HL-60/S4 treated with phorbol 12-myristate 13-acetate at 8.2 ng/mL for 4 days and 3 days (cell line): ENCODE measurements around the gene NPAS4.
"Not testable (repeated sequence)": the region's sequence is repeated elsewhere in the genome, so short reads cannot be mapped to it uniquely, and the experiment has no call there.

Experiments used
- in situ Hi-C: fragments of 300-500 bp; cut with MboI; formaldehyde crosslinking; loops from 2 replicates; pipeline ENCODE4 v1.15.0; 2022; ENCODE audit warnings: low sequenced_read_pairs

NPAS4 gene

GRCh38 chr11:66447012-66447411 lies 26.2 kb downstream of the NPAS4 start:
- in situ Hi-C loops: no loop called here

DNA sequence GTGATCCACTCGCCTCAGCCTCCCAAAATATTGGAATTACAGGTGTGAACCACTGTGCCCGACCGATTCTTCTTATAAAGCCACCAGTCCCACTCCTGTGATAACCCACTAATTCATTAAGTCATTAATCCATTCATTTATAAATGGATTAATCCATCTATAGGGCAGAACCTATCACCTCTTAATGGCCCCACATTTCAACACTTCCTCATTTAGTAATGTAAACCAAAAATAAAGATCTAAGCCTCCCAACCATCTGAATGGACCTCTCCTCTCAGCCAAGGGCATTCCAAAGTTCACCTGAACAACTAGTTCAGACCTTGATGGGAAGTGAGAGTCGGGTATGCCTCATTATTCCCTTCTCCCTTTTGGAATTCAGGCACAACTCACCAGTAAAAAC lies 27.7 kb downstream of the NPAS4 start:
- in situ Hi-C loops: no loop called here

GRCh38 chr11:66450560-66450959 lies 29.7 kb downstream of the NPAS4 start:
- in situ Hi-C loops: no loop called here

DNA sequence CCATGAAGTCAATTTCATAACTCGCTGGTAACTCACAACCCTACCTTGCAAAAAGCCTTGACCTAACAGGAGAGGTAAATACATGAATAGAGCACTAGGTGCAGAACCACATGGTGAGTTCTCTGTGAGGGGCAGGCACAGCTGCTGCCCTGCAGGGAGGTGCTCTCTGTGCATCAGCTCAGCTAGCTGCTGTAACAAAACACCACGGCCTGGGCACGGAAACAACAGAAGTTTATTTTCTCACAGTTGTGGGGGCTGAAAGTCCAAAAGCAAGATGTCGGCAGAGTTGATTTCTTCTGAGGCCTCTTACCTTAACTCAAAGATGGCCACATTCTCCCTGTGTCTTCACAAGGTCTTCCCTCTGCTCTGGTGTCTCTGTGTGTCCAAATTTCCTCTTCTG lies 30.8 kb downstream of the NPAS4 start:
- in situ Hi-C loops: no loop called here

- in situ Hi-C loops: no loop called here
These were observed 33.4 kb downstream of the NPAS4 start for GRCh38 chr11:66454247-66454646.

DNA sequence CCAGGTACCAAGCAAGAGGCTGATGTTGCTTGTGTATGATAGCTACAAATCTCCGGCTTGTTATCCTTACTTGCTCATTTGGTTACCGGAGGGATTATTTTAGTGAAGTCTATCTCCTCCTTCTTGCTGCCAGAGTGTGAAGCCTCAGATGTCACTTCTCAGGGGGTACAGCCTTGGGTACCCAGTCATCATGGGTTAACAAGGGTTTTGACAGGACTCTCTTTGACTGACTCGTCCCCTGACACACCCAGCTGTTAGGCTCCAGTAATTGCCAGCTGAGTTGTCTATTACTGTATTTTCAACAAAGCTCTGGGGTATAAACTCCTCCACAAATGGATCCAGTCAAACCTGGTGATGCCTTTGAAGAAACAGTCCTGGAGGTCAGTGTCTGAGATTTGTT lies 34.0 kb downstream of the NPAS4 start:
- in situ Hi-C loops: no loop called here

- in situ Hi-C loops: no loop called here
These were observed 37.0 kb downstream of the NPAS4 start for GRCh38 chr11:66457826-66458225.

DNA sequence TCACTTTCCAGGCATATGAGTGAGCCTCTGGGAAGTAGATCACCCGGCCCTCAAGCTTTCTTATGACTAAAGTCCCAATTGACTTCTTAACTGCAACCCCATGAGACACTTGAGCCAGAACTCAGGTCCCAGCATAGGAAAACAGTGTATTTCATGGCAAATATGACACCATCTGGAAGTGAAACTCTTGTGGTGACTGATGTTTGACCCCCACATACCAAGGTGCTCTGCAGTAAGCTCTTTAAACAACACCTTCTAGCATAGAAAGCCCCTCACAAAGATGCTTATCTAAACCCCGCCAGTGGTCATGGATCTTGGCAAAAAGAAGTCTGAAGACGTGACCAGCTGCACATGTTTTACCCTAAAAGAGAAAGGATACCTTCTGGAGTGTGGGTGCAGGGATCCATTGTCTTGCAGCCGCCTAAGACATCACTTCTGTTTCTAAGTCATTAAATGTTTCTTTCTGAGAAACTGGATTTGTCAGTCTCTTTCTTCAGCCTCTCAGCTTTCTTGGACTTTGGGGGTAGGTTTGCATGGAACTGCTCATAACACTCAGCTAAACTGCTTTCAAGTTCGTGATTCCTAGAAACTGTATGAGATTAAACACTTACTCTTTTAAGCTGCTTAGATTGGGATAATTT lies 38.4 kb downstream of the NPAS4 start:
- in situ Hi-C loops: no loop called here

GRCh38 chr11:66462010-66462409 lies 41.2 kb downstream of the NPAS4 start:
- in situ Hi-C loops: no loop called here

DNA sequence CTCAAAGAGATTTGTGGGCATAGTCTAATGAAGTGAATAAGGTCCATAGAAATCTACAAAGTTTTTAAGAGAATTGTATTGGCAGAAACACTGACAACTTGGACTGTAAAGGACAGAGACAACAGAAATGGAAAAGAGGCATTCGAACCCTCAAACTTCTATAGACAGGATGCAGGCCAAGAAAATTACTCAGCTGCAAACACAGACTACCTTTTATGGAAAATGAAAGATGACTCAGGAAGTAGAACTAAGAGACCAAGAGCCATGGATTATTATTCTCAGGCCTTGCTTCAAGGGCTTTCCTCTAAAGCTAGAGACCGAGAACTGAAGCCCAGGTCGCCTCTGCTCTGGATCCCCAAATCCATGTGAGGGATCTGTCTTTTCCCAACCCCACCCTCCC lies 42.1 kb downstream of the NPAS4 start:
- in situ Hi-C loops: no loop called here

DNA sequence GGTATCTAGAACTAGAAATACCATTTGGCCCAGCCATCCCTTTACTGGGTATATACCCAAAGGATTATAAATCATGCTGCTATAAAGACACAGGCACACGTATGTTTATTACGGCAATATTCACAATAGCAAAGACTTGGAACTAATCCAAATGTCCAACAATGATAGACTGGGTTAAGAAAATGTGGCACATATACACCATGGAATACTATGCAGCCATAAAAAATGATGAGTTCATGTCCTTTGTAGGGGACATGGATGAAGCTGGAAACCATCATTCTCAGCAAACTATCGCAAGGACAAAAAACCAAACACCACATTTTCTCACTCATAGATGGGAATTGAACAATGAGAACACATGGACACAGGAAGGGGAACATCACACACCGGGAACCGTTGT lies 43.3 kb downstream of the NPAS4 start:
- in situ Hi-C loops: not testable (repeated sequence)

GRCh38 chr11:66464916-66465315 lies 44.1 kb downstream of the NPAS4 start:
- in situ Hi-C loops: no loop called here

- in situ Hi-C loops: no loop called here
These were observed 44.8 kb downstream of the NPAS4 start for GRCh38 chr11:66465373-66466224.

DNA sequence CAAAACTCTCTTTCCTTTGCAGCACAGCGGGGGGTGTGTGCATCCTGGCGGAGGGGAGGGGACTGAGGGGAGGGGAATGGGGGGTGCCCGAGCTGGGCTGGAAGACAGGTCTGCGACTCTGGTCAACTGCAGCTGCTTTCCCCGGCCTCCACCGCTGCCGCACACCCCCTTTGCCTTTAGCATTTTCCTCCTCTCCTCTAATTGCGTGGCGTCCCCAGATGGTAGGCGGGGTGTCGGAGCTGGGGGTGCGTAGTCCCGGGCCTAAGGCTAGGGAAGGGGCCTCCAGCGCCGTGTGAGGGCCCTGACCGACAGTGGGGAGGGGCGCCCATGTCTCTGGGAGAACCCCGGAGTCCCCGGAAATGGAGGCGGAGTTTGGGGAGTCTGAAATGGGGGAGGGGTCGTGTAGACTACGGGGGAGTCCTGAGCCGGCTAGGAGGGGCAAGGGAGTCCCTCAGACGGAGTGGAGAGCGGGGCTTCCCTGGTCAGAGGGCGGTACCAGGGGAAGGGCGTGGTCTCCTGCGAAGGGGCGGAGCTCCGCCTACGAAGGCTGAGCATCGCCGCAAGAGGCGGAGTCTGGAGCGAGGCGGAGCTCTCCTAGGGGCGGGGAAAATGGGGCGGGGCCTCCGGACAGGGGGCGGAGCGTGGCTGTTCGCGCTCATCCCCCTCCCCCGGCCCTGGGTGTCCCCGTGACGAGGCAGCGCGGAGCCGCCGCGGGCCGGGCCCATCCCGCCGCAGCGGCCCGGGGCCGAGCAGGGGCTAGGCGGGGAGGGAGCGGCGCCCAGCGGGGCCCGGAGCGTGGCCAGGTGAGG lies 45.6 kb downstream of the NPAS4 start, which contains the start of gene PELI3:
PELI3 (plus strand) TSS at position 681 of the 809 bp plus-strand sequence. CDS start 1,224 bp downstream, outside the sequence.
- in situ Hi-C loops: no loop called here

DNA sequence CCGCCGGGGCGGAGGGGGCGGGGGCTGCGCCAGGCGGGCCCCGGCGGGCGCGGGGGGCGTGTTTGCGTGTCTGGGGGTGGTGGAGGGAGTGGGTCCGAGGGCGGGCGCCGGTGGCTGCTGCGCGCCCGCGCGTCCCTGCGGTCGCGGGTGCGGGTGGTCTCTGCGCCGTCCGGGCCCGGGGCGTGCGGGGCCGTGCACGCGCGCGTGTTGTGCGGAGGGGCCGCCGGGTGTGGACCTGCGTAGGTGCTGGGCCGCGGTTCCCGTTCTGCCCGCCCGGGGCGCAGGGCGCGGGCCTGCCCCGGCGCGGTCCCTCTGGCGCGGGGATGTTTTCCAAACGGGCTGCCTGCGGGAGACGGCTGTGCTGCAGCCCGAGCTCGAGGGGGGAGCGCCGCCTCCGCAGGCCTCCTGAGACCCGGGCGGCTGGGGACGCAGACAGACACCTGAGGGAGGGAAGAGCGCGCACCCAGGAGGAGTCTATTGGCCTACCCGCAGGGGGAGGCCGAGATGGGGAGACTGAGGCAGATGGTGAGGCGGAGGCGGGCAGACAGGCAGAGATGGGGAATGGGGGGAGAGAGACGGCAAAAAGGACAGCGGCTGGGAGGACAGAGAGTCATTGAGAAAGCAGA lies 46.3 kb downstream of the NPAS4 start:
- in situ Hi-C loops: no loop called here

DNA sequence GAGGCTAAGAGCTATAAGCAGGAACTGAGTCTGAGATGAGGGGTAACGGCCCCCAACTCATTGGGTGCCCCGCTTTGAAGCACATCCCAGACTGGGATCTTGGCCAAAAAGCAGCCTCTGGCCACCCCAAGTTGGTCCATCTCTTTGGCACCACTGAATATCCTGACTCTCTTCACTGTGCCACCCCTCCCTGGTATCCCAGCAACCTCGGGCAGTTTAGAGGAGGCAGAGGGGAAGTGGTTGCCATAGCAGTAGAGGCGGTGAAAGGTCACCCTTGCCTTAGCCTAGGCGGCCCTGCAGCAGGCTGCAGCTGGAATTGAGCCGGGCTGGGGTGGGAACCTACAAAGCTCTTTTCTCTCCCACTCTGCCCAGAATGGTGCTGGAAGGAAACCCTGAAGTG lies 46.9 kb downstream of the NPAS4 start:
- in situ Hi-C loops: no loop called here

DNA sequence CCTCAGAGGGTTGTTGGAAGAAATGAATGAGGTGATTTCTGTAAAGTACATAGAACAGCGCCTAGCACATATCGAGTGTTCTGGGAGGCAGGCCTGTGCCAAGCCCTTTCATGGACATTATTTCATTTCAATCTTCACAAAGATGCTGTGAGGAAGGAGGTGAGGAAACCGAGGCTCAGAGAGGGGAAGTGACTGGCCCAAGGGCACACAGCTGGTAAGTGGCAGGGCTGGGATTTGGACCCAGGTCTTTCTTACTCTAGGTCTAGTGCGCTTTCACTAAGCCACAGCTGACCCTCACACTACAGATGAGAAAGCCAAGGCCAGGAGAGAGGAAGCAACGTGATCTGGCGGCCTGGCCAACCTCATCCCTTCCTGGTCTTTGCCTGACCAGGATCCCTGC lies 47.9 kb downstream of the NPAS4 start:
- in situ Hi-C loops: no loop called here

DNA sequence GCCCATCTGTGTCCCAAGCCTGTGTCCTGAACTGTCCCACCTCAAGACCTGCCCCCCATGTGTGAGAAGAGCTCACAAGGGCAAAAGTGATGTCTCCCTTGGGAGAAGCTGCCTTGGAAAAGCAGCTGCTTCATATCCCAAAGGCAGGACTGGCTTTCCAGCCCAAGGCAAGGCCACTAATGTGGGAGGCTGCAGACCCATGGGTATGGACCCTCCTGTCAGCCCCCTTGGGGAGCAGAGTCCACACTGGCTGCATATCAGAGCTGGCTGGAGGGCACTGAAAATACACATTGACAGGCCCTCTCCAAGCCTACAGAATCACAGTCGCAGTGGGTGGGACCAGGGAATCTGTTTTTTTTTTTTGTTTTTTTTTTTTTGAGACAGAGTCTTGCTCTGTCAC lies 48.6 kb downstream of the NPAS4 start:
- in situ Hi-C loops: no loop called here

- in situ Hi-C loops: no loop called here
These were observed 49.2 kb downstream of the NPAS4 start for GRCh38 chr11:66470015-66470414.

DNA sequence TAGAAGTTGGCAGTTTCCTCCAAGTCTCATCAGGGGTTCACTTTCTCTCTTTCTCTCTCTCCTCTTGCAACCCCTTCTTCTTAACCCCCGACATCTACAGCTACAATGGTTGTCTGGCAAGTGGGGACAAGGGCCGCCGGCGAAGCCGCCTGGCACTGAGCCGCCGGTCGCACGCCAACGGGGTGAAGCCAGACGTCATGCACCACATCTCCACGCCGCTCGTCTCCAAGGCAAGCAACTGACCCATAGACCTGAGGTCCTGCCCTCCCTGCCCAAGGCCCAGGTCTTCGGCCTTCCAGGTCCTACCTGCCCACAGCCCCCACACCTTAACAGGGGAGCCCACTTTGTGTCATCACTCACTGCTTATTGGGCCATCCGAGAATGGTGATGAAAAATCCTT lies 50.3 kb downstream of the NPAS4 start:
- in situ Hi-C loops: no loop called here

DNA sequence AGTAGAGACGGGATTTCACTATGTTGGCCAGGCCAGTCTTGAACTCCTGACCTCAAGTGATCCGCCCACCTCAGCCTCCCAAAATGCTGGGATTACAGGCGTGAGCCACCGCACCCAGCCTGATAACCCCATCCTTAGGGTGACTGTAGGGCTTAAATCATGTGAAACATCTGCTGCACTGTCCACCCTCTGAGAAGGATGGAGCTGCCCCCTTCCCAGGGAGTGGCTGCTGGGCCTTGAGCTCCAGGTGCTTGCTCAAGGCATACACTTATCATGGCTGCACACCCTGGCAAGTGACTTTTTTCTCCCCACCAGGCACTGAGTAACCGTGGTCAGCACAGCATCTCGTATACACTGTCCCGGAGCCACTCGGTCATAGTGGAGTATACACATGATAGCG lies 51.2 kb downstream of the NPAS4 start:
- in situ Hi-C loops: no loop called here
